Measurements from ENCODE around the gene NRXN2. TPM values are rescaled to one million over a fixed set of nuclear protein-coding genes. Genes with fewer than 3 reads are reported as not detected.

NRXN2 gene
- total RNA-seq, 1 donor from 2014 or later: 50.4 TPM

DNA sequence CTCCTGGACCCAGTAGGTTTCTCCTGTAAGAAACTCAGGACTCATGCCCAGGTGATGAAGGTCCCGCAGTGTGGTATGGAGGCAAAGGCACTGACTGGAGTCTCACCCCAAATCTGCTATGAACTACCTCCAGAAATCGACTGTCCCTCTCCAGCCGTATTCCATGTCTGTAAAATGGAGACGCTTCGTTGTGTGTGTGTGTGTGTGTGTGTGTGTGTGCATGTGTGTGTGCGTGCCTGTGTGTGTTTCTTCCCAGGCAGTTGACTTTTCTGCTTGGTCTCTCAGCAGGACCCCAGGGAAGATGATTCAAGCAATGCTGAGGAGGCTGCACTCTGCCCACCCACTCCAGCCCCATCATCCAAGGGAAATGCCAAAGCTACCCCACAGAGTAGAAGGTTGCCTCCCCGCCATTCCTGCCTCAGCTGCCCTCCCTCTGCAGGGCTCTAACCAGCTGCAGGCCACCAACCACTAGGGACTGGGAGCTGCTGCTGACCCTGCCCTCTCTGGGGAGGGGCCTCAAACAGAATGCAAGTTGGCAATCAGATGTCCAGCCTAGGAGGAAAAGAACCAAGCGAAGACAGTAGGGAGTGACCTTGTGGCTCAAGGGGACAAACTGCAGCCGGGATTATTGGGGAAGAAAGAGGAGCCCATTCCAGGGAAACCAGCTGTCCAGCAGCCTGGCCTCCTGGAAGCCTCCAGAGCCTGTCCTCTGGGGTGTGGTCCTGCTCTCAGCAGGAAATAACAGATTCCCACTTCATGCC, 75.8 kb downstream of the NRXN2 start:
- no peak overlapping the region for H3K4me3 Mint-ChIP-seq (ENCODE audit: unreplicated experiment)
- H3K4me1 Mint-ChIP-seq (ENCODE audit: low read depth, unreplicated experiment): peaks cover 38% of the 10 kb centered on the region
- TF ChIP-seq CTCF (IDR thresholded peaks at IDR 0.05; ENCODE audit: partially characterized antibody, unreplicated experiment): no peak
- peaks cover 8% of the 10 kb centered on the region for H3K9me3 Mint-ChIP-seq (ENCODE audit: unreplicated experiment)
- no peak for DNase-seq
- no peaks in the 10 kb centered on the region for H3K36me3 Mint-ChIP-seq (ENCODE audit: unreplicated experiment)
- H3K27me3 Mint-ChIP-seq (ENCODE audit: unreplicated experiment): peaks cover 23% of the 10 kb centered on the region
- no peak overlapping the region for H3K27ac Mint-ChIP-seq (ENCODE audit: unreplicated experiment)

DNA sequence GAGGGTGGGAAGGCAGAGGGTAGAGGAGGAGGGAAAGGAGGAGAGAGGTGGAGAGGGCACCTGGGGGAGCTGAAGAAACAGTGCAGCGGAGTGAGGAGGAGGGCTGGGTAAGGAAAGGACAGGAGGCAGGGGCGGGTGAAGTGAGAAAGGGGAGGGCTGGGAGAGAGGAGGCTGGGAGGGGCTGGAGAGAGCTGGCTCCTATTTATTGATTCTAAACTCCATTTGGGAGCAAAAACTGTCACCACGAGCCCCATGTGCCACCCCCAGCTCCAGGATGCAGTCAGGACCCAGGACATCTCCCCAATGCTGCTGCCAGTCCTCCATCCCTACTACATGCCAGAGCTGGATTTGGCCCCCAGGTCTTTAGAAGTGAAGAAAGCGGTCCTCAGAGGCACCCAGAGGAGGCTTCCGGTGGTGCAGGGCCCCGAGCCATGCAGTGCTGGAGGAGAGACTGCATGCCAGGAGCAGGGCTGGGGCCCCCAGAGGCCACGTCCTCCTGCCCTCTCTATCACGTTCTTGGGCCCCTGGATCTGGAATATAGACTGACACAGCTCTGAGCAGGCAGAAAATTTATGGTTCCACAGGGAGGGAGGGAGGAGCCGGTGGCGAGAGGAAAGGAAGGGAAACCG, 78.2 kb downstream of the NRXN2 start:
- Mint-ChIP-seq H3K4me3 (ENCODE audit: unreplicated experiment) (peak overlapping the region; percentile 72), H3K27me3 (ENCODE audit: unreplicated experiment) (peaks cover 18% of the 10 kb centered on the region), H3K36me3 (ENCODE audit: unreplicated experiment) (no peaks in the 10 kb centered on the region), H3K9me3 (ENCODE audit: unreplicated experiment) (peaks cover 8% of the 10 kb centered on the region), H3K27ac (ENCODE audit: unreplicated experiment) (no peak overlapping the region), H3K4me1 (ENCODE audit: low read depth, unreplicated experiment) (peaks cover 34% of the 10 kb centered on the region)
- DNase-seq: no peak
- TF ChIP-seq CTCF (IDR thresholded peaks at IDR 0.05; ENCODE audit: partially characterized antibody, unreplicated experiment): peak; percentile 41

GRCh38 chr11:64643920-64644646, 78.9 kb downstream of the NRXN2 start:
- H3K27ac Mint-ChIP-seq (ENCODE audit: unreplicated experiment): no peak overlapping the region
- peaks cover 18% of the 10 kb centered on the region for H3K27me3 Mint-ChIP-seq (ENCODE audit: unreplicated experiment)
- peaks cover 8% of the 10 kb centered on the region for H3K9me3 Mint-ChIP-seq (ENCODE audit: unreplicated experiment)
- H3K36me3 Mint-ChIP-seq (ENCODE audit: unreplicated experiment): no peaks in the 10 kb centered on the region
- H3K4me3 Mint-ChIP-seq (ENCODE audit: unreplicated experiment): peak overlapping the region; percentile 72
- TF ChIP-seq CTCF (IDR thresholded peaks at IDR 0.05; ENCODE audit: partially characterized antibody, unreplicated experiment): no peak
- DNase-seq: no peak
- peaks cover 31% of the 10 kb centered on the region for H3K4me1 Mint-ChIP-seq (ENCODE audit: low read depth, unreplicated experiment)

DNA sequence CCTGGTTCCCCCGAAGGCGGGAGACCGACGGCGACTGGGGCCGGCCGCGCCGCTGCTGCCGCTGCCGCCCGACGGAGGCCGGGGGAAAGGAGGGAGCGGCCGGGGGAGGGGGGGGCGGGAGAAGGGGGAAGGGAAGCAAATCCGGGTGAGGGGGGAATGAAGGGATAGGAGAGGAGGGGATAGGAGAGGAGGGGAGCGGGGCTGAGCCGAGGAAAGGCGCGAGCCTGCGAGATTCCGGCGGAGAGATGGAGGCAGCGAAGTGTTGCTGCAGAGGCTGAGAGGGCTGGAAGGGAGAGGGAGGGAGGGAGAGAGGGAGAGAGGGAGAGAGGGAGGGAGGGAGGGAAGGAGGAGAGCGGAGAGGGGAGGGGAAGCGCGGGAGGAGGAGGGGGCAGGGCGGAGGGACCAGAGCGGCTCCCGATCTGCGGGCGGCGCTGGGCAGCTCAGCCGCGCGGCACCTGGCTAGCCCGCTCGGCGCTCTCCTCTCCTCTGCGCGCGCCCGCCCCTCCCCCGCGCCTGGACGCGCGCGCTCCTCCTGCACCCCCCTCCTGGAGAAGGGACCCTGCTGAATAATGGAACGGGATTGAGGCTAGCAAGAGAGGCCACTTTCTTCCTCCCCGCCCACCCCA, 79.6 kb downstream of the NRXN2 start:
- no peaks in the 10 kb centered on the region for H3K36me3 Mint-ChIP-seq (ENCODE audit: unreplicated experiment)
- peak overlapping the region; percentile 79 for H3K4me3 Mint-ChIP-seq (ENCODE audit: unreplicated experiment)
- H3K27me3 Mint-ChIP-seq (ENCODE audit: unreplicated experiment): peaks cover 16% of the 10 kb centered on the region

More for the DNA sequence above, 79.6 kb downstream of the NRXN2 start:
- peaks cover 3% of the 10 kb centered on the region for H3K9me3 Mint-ChIP-seq (ENCODE audit: unreplicated experiment)
- DNase-seq: peak; percentile 69
- peaks cover 27% of the 10 kb centered on the region for H3K4me1 Mint-ChIP-seq (ENCODE audit: low read depth, unreplicated experiment)
- H3K27ac Mint-ChIP-seq (ENCODE audit: unreplicated experiment): no peak overlapping the region
- no peak for TF ChIP-seq CTCF (IDR thresholded peaks at IDR 0.05; ENCODE audit: partially characterized antibody, unreplicated experiment)
